ENCODE data around the gene MACROD1. TPM values are rescaled to one million over a fixed set of nuclear protein-coding genes. Genes with fewer than 3 reads are reported as not detected.
"Not testable (repeated sequence)": the region's sequence is repeated elsewhere in the genome, so short reads cannot be mapped to it uniquely, and the experiment has no call there.

MACROD1 gene
- total RNA-seq, 1 donor from 2014 or later, result 26.7 TPM

GRCh38 chr11:63978551-63979239 is 187.2 kb downstream of the MACROD1 start:
- H3K27ac Mint-ChIP-seq, result no peak overlapping the region
- peaks cover 26% of the 10 kb centered on the region for H3K36me3 Mint-ChIP-seq (ENCODE audit: low read depth)
- peaks cover 19% of the 10 kb centered on the region for H3K4me1 Mint-ChIP-seq (ENCODE audit: low read depth)
- no peaks in the 10 kb centered on the region for H3K9me3 Mint-ChIP-seq
- no peaks in the 10 kb centered on the region for H3K27me3 Mint-ChIP-seq (ENCODE audit: low read depth)
- DNase-seq (ENCODE audit: low spot score), result no peak
- intact Hi-C loops (cut with micrococcal nuclease), result loop anchor here (10.0 kb wide), 1 partner anchor 144 kb away; the partner anchor contains the start of gene MARK2
- peak overlapping the region; percentile 26 for H3K4me3 Mint-ChIP-seq (ENCODE audit: low read depth)

GRCh38 chr11:63974259-63975143 is 191.4 kb downstream of the MACROD1 start, which contains the start of gene COX8A:
TSS of gene COX8A (plus strand) at chr11:63974620. CDS start at chr11:63974681, 61 bp downstream.
- intact Hi-C loops (cut with micrococcal nuclease), result loop anchor here (1.0 to 10.0 kb wide), 3 partner anchors 12 to 140 kb away; partner anchors contain the start of genes MARK2, NAA40 and OTUB1
- H3K9me3 Mint-ChIP-seq, result peaks cover 4% of the 10 kb centered on the region
- H3K27ac Mint-ChIP-seq, result peak within 1 kb of the TSS; percentile 98

GRCh38 chr11:63973912-63974258 is 192.0 kb downstream of the MACROD1 start:
- peaks cover 21% of the 10 kb centered on the region for H3K4me1 Mint-ChIP-seq (ENCODE audit: low read depth)
- peak overlapping the region; percentile 100 for H3K4me3 Mint-ChIP-seq (ENCODE audit: low read depth)
- not testable (repeated sequence) for H3K9me3 Mint-ChIP-seq; DNase-seq (ENCODE audit: low spot score); H3K27me3 Mint-ChIP-seq (ENCODE audit: low read depth)
- H3K36me3 Mint-ChIP-seq (ENCODE audit: low read depth), result peaks cover 20% of the 10 kb centered on the region
- intact Hi-C loops (cut with micrococcal nuclease), result loop anchor here (1.0 to 10.0 kb wide), 3 partner anchors 12 to 139 kb away; partner anchors contain the start of genes MARK2, NAA40 and OTUB1
- H3K27ac Mint-ChIP-seq, result peak overlapping the region; percentile 98

More at GRCh38 chr11:63974259-63975143, 191.4 kb downstream of the MACROD1 start, which contains the start of gene COX8A:
- peaks cover 21% of the 10 kb centered on the region for H3K4me1 Mint-ChIP-seq (ENCODE audit: low read depth)
- peak; percentile 98 for DNase-seq (ENCODE audit: low spot score)
- no peaks in the 10 kb centered on the region for H3K27me3 Mint-ChIP-seq (ENCODE audit: low read depth)
- peaks cover 23% of the 10 kb centered on the region for H3K36me3 Mint-ChIP-seq (ENCODE audit: low read depth)
- H3K4me3 Mint-ChIP-seq (ENCODE audit: low read depth), result peak within 1 kb of the TSS; percentile 100

- H3K9me3 Mint-ChIP-seq, result peaks cover 4% of the 10 kb centered on the region
- no peak overlapping the region for H3K27ac Mint-ChIP-seq
- no peak for DNase-seq (ENCODE audit: low spot score)
- H3K27me3 Mint-ChIP-seq (ENCODE audit: low read depth), result no peaks in the 10 kb centered on the region
- no peak overlapping the region for H3K4me3 Mint-ChIP-seq (ENCODE audit: low read depth)
- intact Hi-C loops (cut with micrococcal nuclease), result loop anchor here (10.0 kb wide), 1 partner anchor 136 kb away; the partner anchor contains the start of gene MARK2
- peaks cover 7% of the 10 kb centered on the region for H3K36me3 Mint-ChIP-seq (ENCODE audit: low read depth)
- H3K4me1 Mint-ChIP-seq (ENCODE audit: low read depth), result peaks cover 10% of the 10 kb centered on the region
Observed at GRCh38 chr11:63970902-63971301, 195.0 kb downstream of the MACROD1 start.

- no peak overlapping the region for H3K27ac Mint-ChIP-seq
- no peak overlapping the region for H3K4me3 Mint-ChIP-seq (ENCODE audit: low read depth)
- no peaks in the 10 kb centered on the region for H3K27me3 Mint-ChIP-seq (ENCODE audit: low read depth)
- intact Hi-C loops (cut with micrococcal nuclease), result no loop called here
- no peak for DNase-seq (ENCODE audit: low spot score)
- peaks cover 2% of the 10 kb centered on the region for H3K36me3 Mint-ChIP-seq (ENCODE audit: low read depth)
- peaks cover 7% of the 10 kb centered on the region for H3K4me1 Mint-ChIP-seq (ENCODE audit: low read depth)
- peaks cover 4% of the 10 kb centered on the region for H3K9me3 Mint-ChIP-seq
Observed at GRCh38 chr11:63969461-63969860, 196.5 kb downstream of the MACROD1 start.

GRCh38 chr11:63966444-63966843 is 199.5 kb downstream of the MACROD1 start:
- H3K4me1 Mint-ChIP-seq (ENCODE audit: low read depth), result peaks cover 5% of the 10 kb centered on the region
- no peak for DNase-seq (ENCODE audit: low spot score)
- H3K9me3 Mint-ChIP-seq, result no peaks in the 10 kb centered on the region
- H3K36me3 Mint-ChIP-seq (ENCODE audit: low read depth), result no peaks in the 10 kb centered on the region
- H3K4me3 Mint-ChIP-seq (ENCODE audit: low read depth), result no peak overlapping the region
- H3K27me3 Mint-ChIP-seq (ENCODE audit: low read depth), result no peaks in the 10 kb centered on the region
- H3K27ac Mint-ChIP-seq, result no peak overlapping the region
- intact Hi-C loops (cut with micrococcal nuclease), result no loop called here

GRCh38 chr11:63963895-63964294 is 202.0 kb downstream of the MACROD1 start:
- H3K4me1 Mint-ChIP-seq (ENCODE audit: low read depth), result peaks cover 11% of the 10 kb centered on the region
- H3K27ac Mint-ChIP-seq; H3K36me3 Mint-ChIP-seq (ENCODE audit: low read depth); H3K4me3 Mint-ChIP-seq (ENCODE audit: low read depth); intact Hi-C loops (cut with micrococcal nuclease); DNase-seq (ENCODE audit: low spot score); H3K27me3 Mint-ChIP-seq (ENCODE audit: low read depth); H3K9me3 Mint-ChIP-seq: not testable (repeated sequence)

GRCh38 chr11:63961608-63962412 is 204.1 kb downstream of the MACROD1 start:
- DNase-seq (ENCODE audit: low spot score), result peak; percentile 39
- Mint-ChIP-seq H3K27ac (peak overlapping the region; percentile 25), H3K4me3 (ENCODE audit: low read depth) (no peak overlapping the region), H3K27me3 (ENCODE audit: low read depth) (no peaks in the 10 kb centered on the region), H3K9me3 (no peaks in the 10 kb centered on the region), H3K36me3 (ENCODE audit: low read depth) (peaks cover 6% of the 10 kb centered on the region), H3K4me1 (ENCODE audit: low read depth) (peaks cover 11% of the 10 kb centered on the region)
- intact Hi-C loops (cut with micrococcal nuclease), result loop anchor here (1.0 kb wide), 1 partner anchor 24 kb away; the partner anchor contains the start of gene OTUB1

- Mint-ChIP-seq H3K9me3 (no peaks in the 10 kb centered on the region), H3K4me3 (ENCODE audit: low read depth) (no peak overlapping the region), H3K36me3 (ENCODE audit: low read depth) (peaks cover 40% of the 10 kb centered on the region), H3K27ac (no peak overlapping the region), H3K27me3 (ENCODE audit: low read depth) (no peaks in the 10 kb centered on the region), H3K4me1 (ENCODE audit: low read depth) (peaks cover 11% of the 10 kb centered on the region)
- intact Hi-C loops (cut with micrococcal nuclease), result no loop called here
- DNase-seq (ENCODE audit: low spot score), result no peak
Observed at GRCh38 chr11:63958008-63958407, 207.9 kb downstream of the MACROD1 start.

- Mint-ChIP-seq H3K27ac (peak overlapping the region; percentile 53), H3K36me3 (ENCODE audit: low read depth) (peaks cover 60% of the 10 kb centered on the region), H3K4me1 (ENCODE audit: low read depth) (peaks cover 19% of the 10 kb centered on the region), H3K4me3 (ENCODE audit: low read depth) (peak overlapping the region; percentile 37), H3K9me3 (no peaks in the 10 kb centered on the region), H3K27me3 (ENCODE audit: low read depth) (no peaks in the 10 kb centered on the region)
- intact Hi-C loops (cut with micrococcal nuclease), result no loop called here
- no peak for DNase-seq (ENCODE audit: low spot score)
Observed at GRCh38 chr11:63952570-63952969, 213.3 kb downstream of the MACROD1 start.

- Mint-ChIP-seq H3K36me3 (ENCODE audit: low read depth) (peaks cover 55% of the 10 kb centered on the region), H3K27me3 (ENCODE audit: low read depth) (no peaks in the 10 kb centered on the region), H3K4me3 (ENCODE audit: low read depth) (peak overlapping the region; percentile 46), H3K27ac (peak overlapping the region; percentile 53), H3K9me3 (no peaks in the 10 kb centered on the region), H3K4me1 (ENCODE audit: low read depth) (peaks cover 19% of the 10 kb centered on the region)
- intact Hi-C loops (cut with micrococcal nuclease), result no loop called here
- peak; percentile 39 for DNase-seq (ENCODE audit: low spot score)
Observed at GRCh38 chr11:63951779-63952536, 214.0 kb downstream of the MACROD1 start.

All from activated T-helper 2 cell treated with anti-CD3 and anti-CD28 coated beads, Interferon-gamma antibody, Interleukin-2, Interleukin-4, amounts not matched to agents 10 μg/mL and 5 μg/mL and 100 μg/mL, durations not matched to agents 14 hours and 24 hours and 36 hours (primary cell).